GM12878 (cell line): ENCODE measurements around the gene TXN2. TPM values are rescaled to one million over a fixed set of nuclear protein-coding genes. Genes with fewer than 3 reads are reported as not detected.
A peak's percentile ranks its signal among the peaks of the same experiment; 100 is the strongest.

Experiments used
- BHLHE40 ChIP-seq, 2 experiments: fragments of 450-650 bp in 1 of 2; IDR thresholded peaks; 2 replicates each; pipeline ENCODE4 v1.6.1; 2011 to 2017; ENCODE audit warnings: low read depth in 2 of 2, borderline replicate concordance in 1 of 2, improper control_type of control experiment in 1 of 2, low read length in 1 of 2, mild to moderate bottlenecking in 1 of 2
- EED ChIP-seq: sonication (generic); IDR thresholded peaks from 2 replicates; pipeline ENCODE4 v1.6.1; 2016; ENCODE audit warnings: antibody characterized with exemption, low read depth
- EP300 ChIP-seq, 2 experiments: fragments of 150-350 bp in 1 of 2; IDR thresholded peaks; 2 replicates each; pipeline ENCODE4 v1.6.1; 2011 to 2012; ENCODE audit warnings: low read depth in 2 of 2, low read length in 2 of 2, borderline replicate concordance in 1 of 2, improper control_type of control experiment in 1 of 2, inconsistent platforms in 1 of 2; ENCODE audit not compliant: control insufficient read depth in 1 of 2
- ETV6 ChIP-seq, 2 experiments: fragments of 450-650 bp in 1 of 2; IDR thresholded peaks in 1 of 2; conservative IDR thresholded peaks in 1 of 2; 2 replicates each; pipeline ENCODE4 v1.6.1; 2014; ENCODE audit warnings: antibody characterized with exemption in 1 of 2, borderline replicate concordance in 1 of 2, low read depth in 1 of 2, mild to moderate bottlenecking in 1 of 2, moderate library complexity in 1 of 2
- FOXK2 ChIP-seq: fragments of 450-650 bp; IDR thresholded peaks from 2 replicates; pipeline ENCODE4 v1.6.1; 2017; ENCODE audit warnings: mild to moderate bottlenecking, moderate library complexity
- IKZF2 ChIP-seq, 2 experiments: fragments of 450-650 bp; IDR thresholded peaks; 2 replicates each; pipeline ENCODE4 v1.6.1; 2017; ENCODE audit warnings: mild to moderate bottlenecking in 2 of 2, moderate library complexity in 2 of 2
- JUNB ChIP-seq: IDR thresholded peaks from 2 replicates; pipeline ENCODE4 v1.6.1; 2016; ENCODE audit warnings: antibody characterized with exemption, mild to moderate bottlenecking
- NR2F1 ChIP-seq: fragments of 450-650 bp; conservative IDR thresholded peaks from 2 replicates; pipeline ENCODE4 v1.6.1; 2017; ENCODE audit warnings: mild to moderate bottlenecking
- RAD51 ChIP-seq: fragments of 450-650 bp; IDR thresholded peaks from 2 replicates; pipeline ENCODE4 v1.6.1; 2016; ENCODE audit warnings: moderate library complexity, mild to moderate bottlenecking, inconsistent platforms
- SIX5 ChIP-seq: IDR thresholded peaks from 2 replicates; pipeline ENCODE4 v1.6.1; 2011; ENCODE audit warnings: mild to moderate bottlenecking, low read depth, low read length, moderate library complexity; ENCODE audit not compliant: severe bottlenecking
- ZNF207 ChIP-seq: fragments of 450-650 bp; IDR thresholded peaks from 2 replicates; pipeline ENCODE4 v1.6.1; 2014; ENCODE audit warnings: antibody characterized with exemption, mild to moderate bottlenecking, borderline replicate concordance
- ZNF384 ChIP-seq: IDR thresholded peaks from 2 replicates; pipeline ENCODE4 v1.6.1; 2012; ENCODE audit warnings: low read depth, mild to moderate bottlenecking, low read length, improper control_type of control experiment, borderline replicate concordance
- ZZZ3 ChIP-seq: IDR thresholded peaks from 2 replicates; pipeline ENCODE4 v1.6.1; 2011; ENCODE audit warnings: low read depth; ENCODE audit not compliant: control insufficient read depth, insufficient read length
- polyA plus RNA-seq, 11 experiments: library from polyadenylated mRNA; depleted of rRNA in 4 of 11; unstranded in 6 of 11; stranded (reverse) in 5 of 11; fragments of >200 nt; fragmentation: Nextera tagmentation in 4 of 11; fragmentation: Illumina TruSeq in 1 of 11; extraction: Ambion mirVana in 4 of 11; extraction: Trizol in 1 of 11; gene quantifications; 1 replicate in 1 of 11; 2 replicates in 10 of 11; pipeline versions ENCODE4 v1.2.1 to v1.2.3, GENCODE V29; 2011 to 2016; ENCODE audit warnings: inconsistent platforms in 2 of 11, missing spikeins in 2 of 11, low read depth in 1 of 11
- total RNA-seq, 4 experiments: library from RNA; depleted of rRNA in 3 of 4; stranded (reverse); fragments of >200 nt in 3 of 4; fragmentation: Illumina TruSeq in 1 of 4; extraction: Trizol in 1 of 4; gene quantifications; 2 replicates each; pipeline versions ENCODE4 v1.2.1 to v1.2.3, GENCODE V29; 2013 to 2021
- TF ChIP-seq, protein P1 (sequence below): IDR thresholded peaks from 2 replicates; pipeline ENCODE4 v1.6.1; 2012; ENCODE audit warnings: improper control_type of control experiment, low read depth, low read length; ENCODE audit not compliant: insufficient replicate concordance
- TF ChIP-seq, protein P2 (sequence below): IDR thresholded peaks from 2 replicates; pipeline ENCODE4 v1.6.1; 2012; ENCODE audit warnings: low read depth, low read length, improper control_type of control experiment
- TF ChIP-seq, protein P3 (sequence below): fragments of 450-650 bp; IDR thresholded peaks from 2 replicates; pipeline ENCODE4 v1.6.1; 2016; ENCODE audit warnings: mild to moderate bottlenecking
- TF ChIP-seq, protein P4 (sequence below): IDR thresholded peaks from 2 replicates; pipeline ENCODE4 v1.6.1; 2012; ENCODE audit warnings: mild to moderate bottlenecking, low read depth, low read length

Gene TXN2
- total and polyA plus RNA-seq, 10 of the 15 experiments (the other 5 are each of a cell fraction or from before 2014, with no cell fraction given) = 70.2 to 350 (median 183) TPM

DNA sequence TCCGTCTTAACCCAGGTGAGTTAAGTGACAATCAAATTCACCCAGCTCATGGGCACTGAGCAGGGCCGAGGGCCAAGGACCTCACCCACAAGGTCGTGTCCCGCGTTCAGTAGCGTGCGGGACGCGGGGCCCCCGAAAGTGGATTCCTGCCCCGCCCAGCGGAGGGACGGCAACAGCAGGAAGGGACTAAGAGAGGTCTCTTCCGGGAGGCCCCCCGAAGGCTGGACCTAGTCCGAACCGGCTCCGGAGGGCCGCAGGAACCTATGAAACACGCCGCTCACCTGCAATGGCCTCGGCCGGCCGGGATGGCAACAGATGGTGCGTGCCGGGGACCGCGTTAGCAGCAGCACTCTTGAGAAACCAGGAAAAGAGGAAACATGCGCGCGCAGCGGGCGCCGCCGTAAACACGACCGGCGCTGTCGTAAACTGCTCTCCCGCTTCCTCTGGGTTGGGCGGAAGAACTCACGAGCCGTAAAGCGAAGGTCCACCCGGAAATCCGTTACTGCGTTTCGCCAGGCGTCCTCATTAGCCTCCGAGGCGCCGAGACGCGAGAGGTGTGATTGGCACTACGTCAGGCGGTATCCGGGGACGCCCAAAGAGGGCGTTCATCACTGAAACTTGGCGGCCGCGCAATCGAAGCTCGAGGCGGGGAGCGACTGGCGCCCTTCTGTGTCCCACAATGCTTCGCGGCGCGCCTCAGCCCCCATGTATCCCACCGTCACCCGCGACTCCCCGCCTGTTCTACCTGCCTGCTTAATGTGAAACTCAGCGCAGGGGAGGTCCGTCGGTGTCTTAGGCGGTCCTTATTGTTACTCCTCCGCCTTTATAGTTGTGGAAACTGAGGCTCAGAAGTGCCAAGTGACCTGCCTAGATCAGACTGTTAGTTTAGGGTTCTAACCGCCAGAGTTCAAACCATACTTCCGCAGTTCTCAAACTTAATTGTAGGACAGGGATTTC is 47.6 kb upstream of the TXN2 start, which contains the start of gene EIF3D (continued):
- peak in 1 of 2 experiments; percentile 62; a peak in 1 of 4 replicates for TF ChIP-seq BHLHE40 (IDR thresholded peaks at IDR 0.05; ENCODE audit: borderline replicate concordance in 1 of 2, low read depth in 2 of 2, low read length in 1 of 2)
- TF ChIP-seq EED = no peak
- TF ChIP-seq ZZZ3 = no peak
- TF ChIP-seq, protein P1, sequence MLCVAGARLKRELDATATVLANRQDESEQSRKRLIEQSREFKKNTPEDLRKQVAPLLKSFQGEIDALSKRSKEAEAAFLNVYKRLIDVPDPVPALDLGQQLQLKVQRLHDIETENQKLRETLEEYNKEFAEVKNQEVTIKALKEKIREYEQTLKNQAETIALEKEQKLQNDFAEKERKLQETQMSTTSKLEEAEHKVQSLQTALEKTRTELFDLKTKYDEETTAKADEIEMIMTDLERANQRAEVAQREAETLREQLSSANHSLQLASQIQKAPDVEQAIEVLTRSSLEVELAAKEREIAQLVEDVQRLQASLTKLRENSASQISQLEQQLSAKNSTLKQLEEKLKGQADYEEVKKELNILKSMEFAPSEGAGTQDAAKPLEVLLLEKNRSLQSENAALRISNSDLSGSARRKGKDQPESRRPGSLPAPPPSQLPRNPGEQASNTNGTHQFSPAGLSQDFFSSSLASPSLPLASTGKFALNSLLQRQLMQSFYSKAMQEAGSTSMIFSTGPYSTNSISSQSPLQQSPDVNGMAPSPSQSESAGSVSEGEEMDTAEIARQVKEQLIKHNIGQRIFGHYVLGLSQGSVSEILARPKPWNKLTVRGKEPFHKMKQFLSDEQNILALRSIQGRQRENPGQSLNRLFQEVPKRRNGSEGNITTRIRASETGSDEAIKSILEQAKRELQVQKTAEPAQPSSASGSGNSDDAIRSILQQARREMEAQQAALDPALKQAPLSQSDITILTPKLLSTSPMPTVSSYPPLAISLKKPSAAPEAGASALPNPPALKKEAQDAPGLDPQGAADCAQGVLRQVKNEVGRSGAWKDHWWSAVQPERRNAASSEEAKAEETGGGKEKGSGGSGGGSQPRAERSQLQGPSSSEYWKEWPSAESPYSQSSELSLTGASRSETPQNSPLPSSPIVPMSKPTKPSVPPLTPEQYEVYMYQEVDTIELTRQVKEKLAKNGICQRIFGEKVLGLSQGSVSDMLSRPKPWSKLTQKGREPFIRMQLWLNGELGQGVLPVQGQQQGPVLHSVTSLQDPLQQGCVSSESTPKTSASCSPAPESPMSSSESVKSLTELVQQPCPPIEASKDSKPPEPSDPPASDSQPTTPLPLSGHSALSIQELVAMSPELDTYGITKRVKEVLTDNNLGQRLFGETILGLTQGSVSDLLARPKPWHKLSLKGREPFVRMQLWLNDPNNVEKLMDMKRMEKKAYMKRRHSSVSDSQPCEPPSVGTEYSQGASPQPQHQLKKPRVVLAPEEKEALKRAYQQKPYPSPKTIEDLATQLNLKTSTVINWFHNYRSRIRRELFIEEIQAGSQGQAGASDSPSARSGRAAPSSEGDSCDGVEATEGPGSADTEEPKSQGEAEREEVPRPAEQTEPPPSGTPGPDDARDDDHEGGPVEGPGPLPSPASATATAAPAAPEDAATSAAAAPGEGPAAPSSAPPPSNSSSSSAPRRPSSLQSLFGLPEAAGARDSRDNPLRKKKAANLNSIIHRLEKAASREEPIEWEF = no peak
- TF ChIP-seq FOXK2 = peak; percentile 92
- no peak; a peak in 2 of 4 replicates for TF ChIP-seq IKZF2 (IDR thresholded peaks at IDR 0.05)
- TF ChIP-seq, protein P2, sequence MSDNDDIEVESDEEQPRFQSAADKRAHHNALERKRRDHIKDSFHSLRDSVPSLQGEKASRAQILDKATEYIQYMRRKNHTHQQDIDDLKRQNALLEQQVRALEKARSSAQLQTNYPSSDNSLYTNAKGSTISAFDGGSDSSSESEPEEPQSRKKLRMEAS = peak; percentile 80
- TF ChIP-seq, protein P3, sequence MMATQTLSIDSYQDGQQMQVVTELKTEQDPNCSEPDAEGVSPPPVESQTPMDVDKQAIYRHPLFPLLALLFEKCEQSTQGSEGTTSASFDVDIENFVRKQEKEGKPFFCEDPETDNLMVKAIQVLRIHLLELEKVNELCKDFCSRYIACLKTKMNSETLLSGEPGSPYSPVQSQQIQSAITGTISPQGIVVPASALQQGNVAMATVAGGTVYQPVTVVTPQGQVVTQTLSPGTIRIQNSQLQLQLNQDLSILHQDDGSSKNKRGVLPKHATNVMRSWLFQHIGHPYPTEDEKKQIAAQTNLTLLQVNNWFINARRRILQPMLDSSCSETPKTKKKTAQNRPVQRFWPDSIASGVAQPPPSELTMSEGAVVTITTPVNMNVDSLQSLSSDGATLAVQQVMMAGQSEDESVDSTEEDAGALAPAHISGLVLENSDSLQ = peak; percentile 96
- TF ChIP-seq, protein P4, sequence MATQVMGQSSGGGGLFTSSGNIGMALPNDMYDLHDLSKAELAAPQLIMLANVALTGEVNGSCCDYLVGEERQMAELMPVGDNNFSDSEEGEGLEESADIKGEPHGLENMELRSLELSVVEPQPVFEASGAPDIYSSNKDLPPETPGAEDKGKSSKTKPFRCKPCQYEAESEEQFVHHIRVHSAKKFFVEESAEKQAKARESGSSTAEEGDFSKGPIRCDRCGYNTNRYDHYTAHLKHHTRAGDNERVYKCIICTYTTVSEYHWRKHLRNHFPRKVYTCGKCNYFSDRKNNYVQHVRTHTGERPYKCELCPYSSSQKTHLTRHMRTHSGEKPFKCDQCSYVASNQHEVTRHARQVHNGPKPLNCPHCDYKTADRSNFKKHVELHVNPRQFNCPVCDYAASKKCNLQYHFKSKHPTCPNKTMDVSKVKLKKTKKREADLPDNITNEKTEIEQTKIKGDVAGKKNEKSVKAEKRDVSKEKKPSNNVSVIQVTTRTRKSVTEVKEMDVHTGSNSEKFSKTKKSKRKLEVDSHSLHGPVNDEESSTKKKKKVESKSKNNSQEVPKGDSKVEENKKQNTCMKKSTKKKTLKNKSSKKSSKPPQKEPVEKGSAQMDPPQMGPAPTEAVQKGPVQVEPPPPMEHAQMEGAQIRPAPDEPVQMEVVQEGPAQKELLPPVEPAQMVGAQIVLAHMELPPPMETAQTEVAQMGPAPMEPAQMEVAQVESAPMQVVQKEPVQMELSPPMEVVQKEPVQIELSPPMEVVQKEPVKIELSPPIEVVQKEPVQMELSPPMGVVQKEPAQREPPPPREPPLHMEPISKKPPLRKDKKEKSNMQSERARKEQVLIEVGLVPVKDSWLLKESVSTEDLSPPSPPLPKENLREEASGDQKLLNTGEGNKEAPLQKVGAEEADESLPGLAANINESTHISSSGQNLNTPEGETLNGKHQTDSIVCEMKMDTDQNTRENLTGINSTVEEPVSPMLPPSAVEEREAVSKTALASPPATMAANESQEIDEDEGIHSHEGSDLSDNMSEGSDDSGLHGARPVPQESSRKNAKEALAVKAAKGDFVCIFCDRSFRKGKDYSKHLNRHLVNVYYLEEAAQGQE = peak; percentile 22; the same call in 1 of the 2 replicates
- TF ChIP-seq RAD51 = no peak
- no peak for TF ChIP-seq ZNF384
- peak in 1 of 2 experiments; percentile 66; a peak in 1 of 4 replicates for TF ChIP-seq ETV6 (conservative IDR thresholded peaks at IDR 0.05 in 1 of 2, IDR thresholded peaks at IDR 0.05 in 1 of 2; ENCODE audit: borderline replicate concordance in 1 of 2, low read depth in 1 of 2)
- 0 out of 4 replicates have a peak, but pooled peaks of 1 of the 2 experiments have one; percentile 21 for TF ChIP-seq EP300 (IDR thresholded peaks at IDR 0.05; ENCODE audit: borderline replicate concordance in 1 of 2, control insufficient read depth in 1 of 2, low read depth in 2 of 2, low read length in 2 of 2)
- peak; percentile 57 for TF ChIP-seq NR2F1
- peak; percentile 58 for TF ChIP-seq SIX5
- TF ChIP-seq ZNF207 = peak; percentile 95
- no peak for TF ChIP-seq JUNB
